ENCODE data around the gene CREB5.

- TF ChIP-seq CTCF (IDR thresholded peaks at IDR 0.05; ENCODE audit: borderline replicate concordance, extremely low read depth, low read length, poor library complexity, severe bottlenecking) (no peak), EZH2 (IDR thresholded peaks at IDR 0.05; ENCODE audit: borderline replicate concordance, low read depth, low read length, severe bottlenecking) (no peak)
Measured at GRCh38 chr7:28481091-28481926, 69.0 kb downstream of the CREB5 start.

Measured in DND-41 (cell line).